NCI-H1417 (cell line): ENCODE data around the gene NXNL2.

Source experiments
- DNase-seq, 3 experiments: peaks; one replicate each; lab custom pipeline; 2025; lab: John Stamatoyannopoulos, UW

NXNL2 gene

DNA sequence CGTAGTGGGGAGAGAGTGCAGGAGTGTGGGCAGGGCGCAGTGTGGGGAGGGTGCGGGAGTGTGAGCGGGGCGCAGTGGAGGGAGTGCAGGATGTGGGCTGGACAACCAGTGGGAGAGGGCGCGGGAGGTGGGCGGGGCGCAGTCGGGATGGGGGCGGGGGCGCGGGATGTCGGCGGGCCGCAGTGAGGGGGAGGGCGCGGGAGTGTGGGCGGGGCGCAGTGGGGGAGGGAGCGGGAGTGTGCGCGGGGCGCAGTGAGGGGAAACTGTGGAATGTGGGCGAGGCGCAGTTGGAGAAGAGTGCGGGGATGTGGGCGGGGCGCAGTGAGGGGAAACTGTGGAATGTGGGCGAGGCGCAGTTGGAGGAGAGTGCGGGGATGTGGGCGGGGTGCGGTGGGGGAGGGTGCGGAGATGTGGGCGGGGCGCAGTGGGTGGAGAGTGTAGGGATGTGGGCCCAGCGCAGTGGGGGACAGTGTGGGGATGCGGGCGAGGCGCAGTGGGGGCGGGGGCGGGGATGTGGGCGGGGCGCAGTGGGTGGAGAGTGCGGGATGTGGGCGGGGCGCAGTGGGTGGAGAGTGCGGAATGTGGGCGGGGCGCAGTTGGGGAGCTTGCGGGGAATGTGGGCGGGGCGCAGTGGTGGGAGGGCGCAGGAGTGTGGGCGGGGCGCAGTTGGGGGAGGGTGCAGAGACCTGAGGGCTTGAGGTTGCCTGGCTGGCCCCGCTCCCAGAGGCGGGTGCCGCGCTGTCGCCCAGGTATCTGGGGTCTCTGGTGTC, at the start of gene NXNL2:
Gene NXNL2, plus strand, starts transcription at position 723 of the 770 bp plus-strand sequence. CDS start 257 bp downstream, outside the sequence.
- peak in 1 of 3 experiments; percentile 50 for DNase-seq

DNA sequence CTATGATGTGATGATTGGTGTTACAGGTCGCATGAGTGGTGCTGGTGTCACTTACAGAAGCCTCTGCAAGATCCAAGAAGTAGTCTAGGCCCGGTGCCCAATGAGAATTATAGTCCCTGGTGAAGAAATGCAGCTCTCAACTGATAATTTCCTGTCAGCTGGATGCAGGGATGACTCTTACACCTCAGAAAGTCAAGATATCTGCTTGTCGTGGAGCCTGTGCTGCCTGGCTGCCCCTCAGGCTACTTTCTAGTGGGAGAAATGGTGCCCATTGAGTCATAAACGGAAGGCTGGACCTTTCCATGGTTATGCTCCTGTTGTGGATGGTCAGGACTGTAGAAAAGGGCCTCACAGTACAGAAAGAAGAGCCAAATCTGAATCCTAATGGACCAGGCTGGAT, 46.8 kb upstream of the NXNL2 start:
- no peak for DNase-seq

DNA sequence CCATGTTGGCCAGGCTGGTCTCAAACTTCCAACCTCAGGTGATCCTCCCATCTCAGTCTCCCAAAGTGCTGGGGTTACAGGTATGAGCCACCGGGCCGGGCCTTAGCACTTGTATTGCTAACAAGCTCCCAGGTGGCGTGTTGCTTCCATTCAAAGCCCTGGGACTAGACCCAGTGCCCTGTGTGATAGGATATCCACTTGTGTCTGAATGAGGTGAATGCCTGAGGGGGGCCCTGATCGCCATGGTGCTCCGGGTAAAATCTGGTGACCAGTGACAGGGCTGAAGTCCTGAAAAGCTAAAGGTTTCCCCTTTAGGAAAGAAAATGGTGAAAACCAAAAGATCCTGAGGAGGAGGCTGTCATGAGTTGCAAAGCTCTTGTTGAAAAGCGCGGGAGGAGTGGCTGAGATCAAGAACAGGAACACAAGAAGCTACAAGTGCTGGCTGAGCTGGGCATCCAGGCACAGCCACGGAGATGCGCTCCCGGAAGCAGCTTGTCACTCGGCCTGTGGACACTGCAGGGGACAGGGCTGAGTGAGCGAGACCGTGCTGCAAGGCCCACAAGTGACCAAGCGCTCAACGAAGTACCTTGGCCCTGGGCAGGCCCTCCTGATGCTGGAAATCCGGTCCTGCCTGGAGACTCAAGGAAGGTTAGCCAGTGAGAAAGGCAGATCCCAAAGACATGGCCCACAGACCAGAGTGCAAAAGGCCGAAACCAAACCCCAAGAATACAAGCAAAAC, 39.8 kb upstream of the NXNL2 start:
- DNase-seq: no peak

DNA sequence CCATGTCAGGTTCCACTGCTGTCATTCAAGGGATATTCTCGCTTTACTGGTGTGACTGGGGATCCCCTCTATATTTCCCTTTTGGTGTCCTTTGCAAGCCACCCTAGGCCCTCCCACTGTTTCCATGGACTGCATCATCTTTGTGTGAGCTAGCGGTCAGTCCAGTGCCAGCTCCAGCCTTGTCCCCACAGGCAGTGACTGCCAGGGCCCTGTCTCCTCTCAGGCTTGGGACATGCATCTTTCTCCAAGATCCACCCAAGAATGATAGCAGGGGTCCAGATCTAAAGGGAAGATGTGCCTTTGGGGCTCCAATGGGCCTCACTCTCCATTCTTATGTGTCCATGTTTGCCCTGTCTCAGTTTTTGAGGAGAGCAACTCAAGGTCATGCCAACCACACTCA, 37.8 kb upstream of the NXNL2 start:
- DNase-seq: no peak

DNA sequence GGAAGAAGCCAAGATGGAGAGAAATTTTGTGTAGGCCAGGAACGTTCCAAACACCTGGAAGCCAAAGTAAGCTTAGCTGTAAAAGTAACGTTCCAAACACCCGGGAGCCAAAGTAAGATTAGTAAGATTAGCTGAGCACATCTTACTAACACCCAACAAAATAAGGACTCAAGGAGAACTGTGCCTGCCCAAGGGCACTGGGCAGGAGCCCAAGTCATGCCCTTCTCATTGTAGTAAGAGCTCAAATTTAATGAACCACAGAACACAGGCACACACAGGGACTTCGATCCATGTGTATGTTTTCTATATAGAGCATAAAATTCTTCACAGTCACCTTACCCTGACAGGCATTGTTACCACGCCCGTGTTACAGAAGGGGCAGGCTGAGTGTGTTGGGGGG, 36.1 kb upstream of the NXNL2 start:
- DNase-seq: no peak

DNA sequence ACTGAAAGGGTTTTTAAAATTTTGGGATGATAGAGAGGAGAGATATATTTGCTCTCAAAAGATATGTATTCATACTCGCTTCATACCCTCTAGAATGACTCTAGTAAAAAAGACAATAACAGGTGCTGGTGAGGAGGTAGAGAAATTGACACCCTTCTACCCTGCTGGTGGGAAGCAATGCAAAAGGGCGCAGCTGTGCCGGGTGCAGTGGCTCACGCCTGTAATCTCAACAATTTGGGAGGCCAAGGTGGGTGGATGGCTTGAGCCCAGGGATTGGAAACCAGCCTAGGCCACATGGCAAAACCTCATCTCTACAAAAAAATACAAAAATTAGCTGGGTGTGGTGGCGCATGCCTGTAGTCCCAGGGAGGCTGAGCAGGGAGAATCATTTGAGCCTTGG, 33.9 kb upstream of the NXNL2 start:
- no peak for DNase-seq

DNA sequence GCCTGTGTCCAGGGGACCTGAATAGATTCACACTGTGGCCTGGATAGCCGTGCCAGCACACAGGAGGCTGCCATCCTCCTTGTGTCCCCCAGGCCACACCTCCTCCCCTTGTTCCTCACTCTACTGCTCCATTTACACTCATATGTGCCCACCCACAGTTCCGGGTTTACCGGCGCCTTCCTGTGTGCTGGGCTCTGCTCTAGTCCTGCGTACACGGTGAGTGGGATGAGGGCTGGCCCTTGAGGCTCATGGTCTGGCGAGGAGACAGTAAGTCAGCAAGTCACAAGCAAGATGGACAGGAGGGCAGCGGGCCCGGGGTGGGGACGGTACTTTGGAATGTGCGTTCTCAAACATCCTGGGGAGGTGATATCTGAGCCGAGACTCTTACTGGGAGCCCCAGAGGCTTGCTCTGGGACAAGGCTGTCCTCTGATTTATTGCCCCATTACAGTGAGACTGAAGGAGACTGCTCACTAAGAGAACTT, 32.4 kb upstream of the NXNL2 start:
- DNase-seq: no peak

DNA sequence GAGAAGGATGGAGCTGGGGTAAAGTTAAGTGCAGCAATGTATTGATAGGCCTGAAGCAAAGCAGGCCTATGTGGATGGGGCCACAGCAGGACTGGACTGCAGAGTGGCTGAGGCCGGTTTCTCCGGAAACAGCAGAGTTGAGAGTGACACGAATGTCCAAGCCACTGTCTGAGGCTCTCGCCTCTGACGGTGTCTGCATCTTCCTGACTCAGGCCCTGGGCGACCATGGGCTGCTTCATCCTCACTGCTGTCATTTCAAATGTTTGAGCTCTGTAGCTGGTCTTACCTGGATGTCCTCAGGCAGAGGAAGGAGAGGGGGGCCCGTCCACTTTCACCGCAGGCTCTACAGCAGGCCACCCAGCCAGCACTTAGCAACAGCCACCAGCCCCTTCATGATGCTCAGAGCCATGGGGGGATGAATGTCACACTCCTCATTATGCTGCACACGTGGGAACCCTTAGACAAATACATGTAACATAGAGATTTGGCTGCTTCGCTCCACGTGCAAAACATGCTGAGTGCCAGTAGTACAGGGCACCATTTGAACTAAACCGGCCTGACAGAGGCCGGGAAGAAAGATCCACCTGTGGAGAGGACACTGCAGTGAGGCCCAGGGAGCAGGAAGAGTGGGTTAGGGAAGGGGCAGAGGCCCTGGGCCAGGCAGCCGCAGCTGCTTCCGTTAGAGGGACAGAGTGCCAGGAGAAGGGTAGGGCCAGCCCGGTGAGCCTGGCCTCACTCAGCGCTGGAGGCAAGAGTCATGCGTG, 31.7 kb upstream of the NXNL2 start:
- DNase-seq: no peak

DNA sequence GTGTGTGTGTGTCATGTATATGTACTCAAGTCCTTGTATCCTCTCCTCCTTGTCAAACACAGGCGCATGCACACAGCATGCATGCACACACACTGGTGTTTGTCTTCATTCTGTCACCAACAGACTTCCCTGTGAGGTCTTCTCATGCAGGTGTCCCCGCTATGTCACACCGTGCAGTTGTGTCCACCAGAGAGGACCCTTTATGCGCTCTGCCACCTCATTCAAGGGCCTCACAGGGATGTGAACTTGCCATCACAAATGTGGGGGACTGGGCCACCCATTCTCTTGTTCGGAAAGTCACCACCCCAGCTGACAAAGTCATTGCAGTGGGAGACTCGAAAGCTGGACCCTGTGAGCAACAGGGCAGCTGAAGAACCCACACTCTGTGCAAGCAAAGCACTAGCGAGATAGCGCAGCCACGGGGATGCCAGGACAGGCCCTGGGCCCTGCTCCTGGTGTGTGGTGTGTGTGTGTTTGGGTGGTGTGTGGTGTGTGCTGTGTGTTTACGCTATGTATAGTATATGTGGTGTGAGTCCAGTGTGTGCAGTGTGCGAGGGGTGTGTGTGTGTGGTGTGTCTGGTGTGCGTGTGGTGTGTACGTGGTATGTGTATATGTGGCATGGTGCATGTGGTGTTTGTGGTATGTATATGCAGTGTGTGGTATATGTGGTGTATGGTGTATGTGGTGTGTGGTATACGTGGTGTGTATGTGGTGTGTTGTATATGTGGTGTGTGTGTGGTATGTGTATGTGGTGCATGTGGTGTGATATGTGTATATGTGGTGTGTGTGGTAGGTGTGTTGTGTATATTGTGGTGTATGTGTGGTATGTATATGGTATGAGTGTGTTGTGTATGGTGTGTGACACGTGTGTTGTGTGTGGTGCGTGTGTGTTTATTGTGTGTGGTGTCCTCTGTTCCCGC, 30.9 kb upstream of the NXNL2 start:
- DNase-seq: no peak

DNA sequence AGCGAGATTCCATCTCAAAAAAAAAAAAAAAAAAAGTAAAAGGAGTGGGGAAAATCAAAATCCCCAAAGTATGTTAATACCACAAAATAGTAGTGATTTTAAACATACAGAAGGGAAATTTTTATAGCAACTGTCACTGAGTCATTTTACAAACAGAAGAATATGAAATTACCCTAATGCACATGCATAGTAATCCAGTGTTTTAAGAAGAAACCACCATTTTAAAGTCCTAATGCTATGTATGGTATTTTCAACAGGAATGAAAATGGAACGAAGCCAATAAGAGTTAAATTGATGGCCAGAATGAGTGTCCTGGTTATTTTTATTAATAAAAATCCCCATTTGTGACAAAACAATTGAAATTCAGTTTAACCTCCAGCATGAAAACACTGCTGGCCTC, 26.7 kb upstream of the NXNL2 start:
- DNase-seq: no peak

DNA sequence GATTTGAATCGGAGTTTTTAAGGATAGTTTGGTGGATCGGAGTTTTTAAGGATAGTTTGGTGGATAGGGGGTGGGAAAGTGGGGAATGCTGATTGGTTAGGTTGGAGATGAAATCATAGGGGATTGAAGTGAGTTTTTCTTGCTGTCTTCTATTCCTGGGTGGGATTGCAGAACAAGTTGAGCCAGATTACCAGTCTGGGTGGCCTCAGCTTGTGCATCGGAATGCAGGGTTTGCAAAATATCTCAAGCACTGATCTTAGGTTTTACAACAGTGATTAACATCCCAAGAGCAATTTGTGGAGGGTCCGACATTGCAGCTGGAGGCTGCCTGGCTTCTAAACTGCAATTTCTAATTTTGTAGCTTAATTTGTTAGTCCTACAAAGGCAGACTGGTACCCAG, 23.1 kb upstream of the NXNL2 start:
- no peak for DNase-seq

DNA sequence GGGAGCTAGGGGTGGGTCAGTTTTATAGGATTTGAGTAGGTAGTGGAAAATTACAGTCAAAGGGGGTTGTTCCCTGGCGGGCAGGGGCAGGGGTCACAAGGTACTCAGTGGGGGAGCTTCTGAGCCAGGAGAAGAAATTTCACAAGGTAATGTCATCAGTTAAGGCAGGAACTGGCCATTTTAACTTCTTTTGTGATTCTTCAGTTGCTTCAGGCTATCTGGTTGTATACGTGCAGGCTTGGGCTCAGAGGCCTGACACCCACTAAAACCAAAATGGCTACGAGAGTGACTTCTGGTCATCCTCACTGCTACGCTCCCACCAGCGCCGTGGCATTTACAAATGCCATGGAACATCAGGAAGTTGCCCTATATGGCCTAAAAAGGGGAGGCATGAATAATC, 20.7 kb upstream of the NXNL2 start:
- DNase-seq: no peak

DNA sequence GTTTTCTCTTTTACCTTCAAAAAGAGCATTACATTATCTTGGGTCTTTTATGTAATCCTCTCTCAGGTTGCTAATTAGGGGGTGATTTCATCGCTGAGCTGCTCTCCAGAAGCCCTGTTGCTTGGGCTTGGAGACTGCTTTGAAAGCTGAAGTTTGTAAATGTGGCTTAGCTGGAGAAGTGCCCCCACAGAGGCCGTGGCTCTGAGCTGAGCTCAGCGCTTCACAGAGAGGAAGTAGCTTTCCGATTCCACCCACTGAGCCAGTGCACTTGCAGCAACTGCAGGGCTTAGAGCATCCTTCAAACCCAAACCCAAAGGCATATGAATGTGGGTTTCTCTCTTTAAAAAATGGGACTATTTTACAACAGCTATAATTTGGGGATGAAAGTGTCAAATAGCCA, 13.7 kb upstream of the NXNL2 start:
- DNase-seq: no peak

DNA sequence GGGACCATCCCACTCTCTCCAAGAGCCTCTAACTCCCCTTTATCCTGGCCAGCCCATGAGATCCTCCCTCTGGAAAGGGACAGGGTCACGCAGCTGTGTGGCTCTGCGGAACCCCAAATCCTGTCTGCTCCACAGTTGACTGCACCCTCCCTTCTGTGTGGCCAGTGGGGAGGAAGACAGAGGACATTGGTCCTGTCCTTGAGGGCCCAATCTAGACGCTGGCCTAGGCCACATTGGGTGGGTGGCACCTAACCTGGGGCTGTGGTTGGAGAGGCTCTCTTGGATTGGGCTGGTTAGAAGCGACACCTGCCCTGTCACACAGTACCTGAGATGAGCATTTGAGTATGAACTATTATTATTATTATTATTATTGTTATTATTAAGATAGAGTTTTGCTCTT, 12.6 kb upstream of the NXNL2 start:
- DNase-seq: no peak

DNA sequence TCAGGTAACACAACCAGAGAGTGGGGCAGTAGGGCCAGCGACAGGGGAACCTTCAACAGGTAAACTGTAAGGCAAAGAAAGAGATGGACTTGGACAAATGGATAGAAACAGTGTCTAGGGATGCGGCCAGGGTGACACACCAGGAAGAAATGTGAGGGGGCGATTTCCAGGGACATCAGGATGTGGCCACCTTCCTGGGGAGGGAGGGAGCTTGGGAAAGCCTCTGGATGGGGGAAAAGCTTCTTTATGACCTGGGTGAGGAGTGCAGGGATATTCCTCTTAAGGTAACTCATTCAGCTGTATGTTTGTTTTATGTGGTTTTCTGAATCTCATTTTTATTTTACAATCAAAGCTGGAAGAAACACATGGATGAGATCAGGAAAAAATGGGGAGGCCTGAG, 11.9 kb upstream of the NXNL2 start:
- no peak for DNase-seq

DNA sequence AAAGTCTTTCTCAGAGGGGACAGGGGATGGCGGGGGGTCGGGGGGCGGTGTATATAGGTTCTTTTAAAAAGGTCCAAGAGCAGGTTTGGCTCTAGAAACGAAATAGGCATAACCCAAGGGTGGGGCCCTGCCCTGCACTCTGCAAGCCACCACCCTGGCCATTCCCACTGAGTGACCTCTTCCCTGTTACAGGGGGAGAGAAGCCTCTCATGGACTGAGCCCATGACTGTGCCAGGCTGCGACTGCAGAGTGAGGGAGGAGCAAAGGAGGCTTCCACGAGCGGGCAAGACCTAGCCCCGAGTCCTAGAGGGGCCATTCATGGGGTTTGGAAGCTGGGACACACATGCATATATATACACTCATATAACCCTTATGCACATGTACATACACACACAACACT, 10.1 kb upstream of the NXNL2 start:
- no peak for DNase-seq

DNA sequence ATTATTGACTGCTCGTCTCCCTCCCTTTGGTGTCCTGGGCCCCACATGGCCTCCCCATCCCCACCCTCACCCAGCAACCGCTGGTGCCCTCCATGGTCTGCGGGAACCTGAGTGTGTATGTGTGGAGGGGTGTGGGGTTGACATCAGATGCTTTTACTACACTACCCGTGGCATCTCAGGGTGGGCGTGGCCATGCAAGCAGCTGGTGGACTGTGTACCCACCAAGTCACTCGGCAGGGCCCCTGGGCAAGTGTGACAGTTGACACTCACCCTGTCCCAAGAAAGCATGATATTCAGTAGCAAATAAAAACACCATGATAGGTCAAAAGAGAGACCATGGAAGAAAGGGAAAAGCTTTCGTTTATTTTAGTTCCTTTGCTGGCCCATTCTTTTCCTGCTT, 7.4 kb upstream of the NXNL2 start:
- DNase-seq: no peak

DNA sequence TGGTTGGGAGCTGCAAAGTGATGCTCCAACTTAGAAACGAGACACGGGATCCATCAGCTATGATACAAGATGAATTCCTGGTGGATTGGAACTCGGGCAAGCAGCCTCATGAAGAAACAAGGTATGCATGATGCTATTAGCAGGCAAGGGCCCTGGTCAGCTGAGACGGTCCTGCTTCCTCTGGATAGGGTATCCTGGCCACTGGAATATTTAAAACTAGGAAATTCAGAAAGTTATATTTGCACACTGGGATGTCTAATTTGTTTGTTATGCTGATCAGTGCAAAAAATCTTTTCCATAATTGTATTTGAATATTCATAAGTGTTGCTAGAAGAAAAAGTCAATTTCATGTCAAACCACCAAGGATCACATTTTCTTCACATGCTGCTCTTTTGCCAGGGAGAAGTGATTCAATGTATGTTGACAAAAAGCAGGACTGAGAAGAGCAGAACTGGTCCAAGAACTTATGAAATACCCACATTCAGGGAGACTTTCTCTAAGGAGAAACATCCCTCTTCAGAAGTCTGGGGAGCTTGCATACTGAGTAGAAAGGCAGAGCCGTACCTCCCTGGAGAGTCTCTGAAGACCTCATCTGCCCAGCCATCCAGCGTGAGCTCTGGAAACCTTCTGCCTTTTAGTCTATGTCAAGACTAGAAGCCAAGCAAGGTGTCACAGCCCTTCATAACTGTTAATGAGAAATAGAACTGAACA, 6.7 kb upstream of the NXNL2 start:
- no peak for DNase-seq

DNA sequence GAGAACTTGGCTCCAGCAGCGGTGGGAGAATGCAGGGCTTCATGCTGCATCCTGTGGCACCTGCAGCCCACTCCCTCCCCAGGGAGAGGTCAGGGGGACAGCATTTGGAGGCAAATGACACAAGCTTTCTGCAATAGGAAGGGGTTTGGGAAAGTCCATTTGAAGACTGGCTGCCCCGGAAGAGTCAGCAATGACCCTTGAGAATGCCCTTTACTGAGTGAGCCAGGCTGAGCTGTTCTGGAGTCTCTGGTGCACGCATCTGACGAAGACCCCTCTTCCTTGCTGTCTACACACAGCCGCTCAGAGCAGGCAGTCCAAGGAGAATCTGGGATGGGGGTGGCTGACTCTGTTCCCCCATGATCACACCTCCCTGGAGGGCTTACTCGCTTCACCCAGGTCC, 5.5 kb upstream of the NXNL2 start:
- DNase-seq: no peak

DNA sequence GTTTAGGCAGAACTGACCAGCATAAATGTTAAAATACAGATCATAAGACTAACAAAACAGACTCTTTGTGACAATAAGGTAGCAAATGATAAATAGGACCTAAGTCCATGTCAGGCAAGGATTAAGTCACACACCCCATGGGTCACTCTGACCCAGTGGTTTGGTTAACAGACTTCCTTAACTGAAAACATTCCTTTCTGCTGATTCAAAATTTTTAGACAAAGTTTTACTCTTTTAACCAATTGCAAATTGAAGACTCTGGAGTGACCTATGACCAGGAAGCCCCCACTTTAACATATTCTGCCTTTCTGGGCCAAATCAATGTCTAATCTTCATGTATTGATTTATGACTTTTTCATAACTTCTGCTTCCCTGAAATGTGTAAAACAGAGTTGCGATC, 4.9 kb upstream of the NXNL2 start:
- DNase-seq: no peak
